ENCODE results near the gene CUBN. TPM values are rescaled to one million over a fixed set of nuclear protein-coding genes. Genes with fewer than 3 reads are reported as not detected.

CUBN gene
- total RNA-seq, 6 experiments from 2014 or later: 0.43 to 1.7 (median 1.2) TPM

GRCh38 chr10:17077890-17078289 lies 51.7 kb downstream of the CUBN start:
- Mint-ChIP-seq H3K27me3 (ENCODE audit: insufficient read depth) (no peaks in the 10 kb centered on the region), H3K4me3 (peak overlapping the region; percentile 6; the same call in 1 of the 2 replicates), H3K27ac (peak overlapping the region; percentile 60), H3K4me1 (ENCODE audit: low read depth) (peaks cover 62% of the 10 kb centered on the region), H3K9me3 (no peaks in the 10 kb centered on the region), H3K36me3 (ENCODE audit: low read depth) (no peaks in the 10 kb centered on the region)
- TF ChIP-seq, protein P1, sequence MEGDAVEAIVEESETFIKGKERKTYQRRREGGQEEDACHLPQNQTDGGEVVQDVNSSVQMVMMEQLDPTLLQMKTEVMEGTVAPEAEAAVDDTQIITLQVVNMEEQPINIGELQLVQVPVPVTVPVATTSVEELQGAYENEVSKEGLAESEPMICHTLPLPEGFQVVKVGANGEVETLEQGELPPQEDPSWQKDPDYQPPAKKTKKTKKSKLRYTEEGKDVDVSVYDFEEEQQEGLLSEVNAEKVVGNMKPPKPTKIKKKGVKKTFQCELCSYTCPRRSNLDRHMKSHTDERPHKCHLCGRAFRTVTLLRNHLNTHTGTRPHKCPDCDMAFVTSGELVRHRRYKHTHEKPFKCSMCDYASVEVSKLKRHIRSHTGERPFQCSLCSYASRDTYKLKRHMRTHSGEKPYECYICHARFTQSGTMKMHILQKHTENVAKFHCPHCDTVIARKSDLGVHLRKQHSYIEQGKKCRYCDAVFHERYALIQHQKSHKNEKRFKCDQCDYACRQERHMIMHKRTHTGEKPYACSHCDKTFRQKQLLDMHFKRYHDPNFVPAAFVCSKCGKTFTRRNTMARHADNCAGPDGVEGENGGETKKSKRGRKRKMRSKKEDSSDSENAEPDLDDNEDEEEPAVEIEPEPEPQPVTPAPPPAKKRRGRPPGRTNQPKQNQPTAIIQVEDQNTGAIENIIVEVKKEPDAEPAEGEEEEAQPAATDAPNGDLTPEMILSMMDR (IDR thresholded peaks at IDR 0.05): no peak
- no peak for DNase-seq

DNA sequence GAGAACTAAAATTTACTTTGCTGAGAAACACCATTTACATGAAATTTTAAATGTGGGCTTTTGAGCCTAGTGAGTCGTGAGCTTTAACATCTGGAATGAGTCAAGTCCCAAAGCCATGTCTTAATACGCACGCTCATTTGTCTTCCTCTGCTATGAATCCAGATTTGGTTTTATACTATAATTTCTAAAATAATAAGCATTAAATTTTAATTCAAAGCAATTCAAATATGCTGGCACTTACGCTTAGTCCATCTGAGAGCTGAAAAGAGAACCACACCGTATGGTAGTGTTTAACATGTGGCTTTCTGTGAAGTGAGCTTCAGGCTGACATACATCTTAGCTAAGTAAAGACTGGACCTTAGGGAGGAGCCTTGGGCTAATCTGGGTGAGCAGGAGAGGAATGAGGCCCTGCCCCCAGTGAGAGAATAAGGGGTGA lies 52.2 kb downstream of the CUBN start:
- DNase-seq: no peak
- TF ChIP-seq, protein P1 (IDR thresholded peaks at IDR 0.05): no peak
- peaks cover 67% of the 10 kb centered on the region for H3K4me1 Mint-ChIP-seq (ENCODE audit: low read depth)

DNA sequence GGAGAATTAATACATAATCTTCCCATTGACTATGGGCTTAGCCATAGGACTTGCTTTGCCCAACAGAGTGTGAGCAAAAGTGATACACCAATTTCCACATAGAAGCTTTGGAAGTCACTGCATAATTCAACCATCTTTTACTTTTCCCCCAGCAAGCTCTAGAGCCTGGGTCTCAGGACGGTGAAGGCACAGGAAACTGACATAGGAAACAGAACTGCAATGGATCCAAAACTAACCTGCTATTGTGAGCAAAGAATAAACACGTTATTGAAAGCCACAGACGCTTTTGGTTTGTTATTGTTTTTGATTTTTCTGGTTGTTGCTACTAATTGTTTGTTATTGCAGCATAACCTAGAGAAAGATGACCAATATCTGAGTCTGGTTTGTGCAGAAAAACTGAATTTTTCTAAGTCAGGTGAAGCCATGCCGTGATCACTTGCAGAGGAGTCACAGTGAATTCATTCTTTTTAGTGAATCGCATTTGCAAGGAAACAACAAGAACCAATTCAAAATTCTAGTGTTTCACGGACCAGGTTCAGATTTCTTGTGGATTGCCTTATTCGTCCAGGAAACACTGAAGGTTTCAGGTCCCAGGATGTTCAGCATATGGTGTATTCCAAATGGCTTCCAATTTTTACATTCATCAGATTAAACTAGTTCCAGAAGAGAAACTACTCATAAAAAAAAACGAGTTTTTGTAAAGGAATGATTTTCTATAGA lies 52.8 kb downstream of the CUBN start:
- no peaks in the 10 kb centered on the region for H3K9me3 Mint-ChIP-seq
- peaks cover 73% of the 10 kb centered on the region for H3K4me1 Mint-ChIP-seq (ENCODE audit: low read depth)
- no peak for DNase-seq
- H3K27me3 Mint-ChIP-seq (ENCODE audit: insufficient read depth): no peaks in the 10 kb centered on the region
- H3K36me3 Mint-ChIP-seq (ENCODE audit: low read depth): no peaks in the 10 kb centered on the region
- peak overlapping the region; percentile 95 for H3K27ac Mint-ChIP-seq
- peak overlapping the region; percentile 76 for H3K4me3 Mint-ChIP-seq
- TF ChIP-seq, protein P1 (IDR thresholded peaks at IDR 0.05): no peak

More for the DNA sequence above, 52.2 kb downstream of the CUBN start:
- no peaks in the 10 kb centered on the region for H3K9me3 Mint-ChIP-seq
- no peak overlapping the region for H3K4me3 Mint-ChIP-seq
- H3K27ac Mint-ChIP-seq: peak overlapping the region; percentile 95
- H3K27me3 Mint-ChIP-seq (ENCODE audit: insufficient read depth): no peaks in the 10 kb centered on the region
- H3K36me3 Mint-ChIP-seq (ENCODE audit: low read depth): no peaks in the 10 kb centered on the region

DNA sequence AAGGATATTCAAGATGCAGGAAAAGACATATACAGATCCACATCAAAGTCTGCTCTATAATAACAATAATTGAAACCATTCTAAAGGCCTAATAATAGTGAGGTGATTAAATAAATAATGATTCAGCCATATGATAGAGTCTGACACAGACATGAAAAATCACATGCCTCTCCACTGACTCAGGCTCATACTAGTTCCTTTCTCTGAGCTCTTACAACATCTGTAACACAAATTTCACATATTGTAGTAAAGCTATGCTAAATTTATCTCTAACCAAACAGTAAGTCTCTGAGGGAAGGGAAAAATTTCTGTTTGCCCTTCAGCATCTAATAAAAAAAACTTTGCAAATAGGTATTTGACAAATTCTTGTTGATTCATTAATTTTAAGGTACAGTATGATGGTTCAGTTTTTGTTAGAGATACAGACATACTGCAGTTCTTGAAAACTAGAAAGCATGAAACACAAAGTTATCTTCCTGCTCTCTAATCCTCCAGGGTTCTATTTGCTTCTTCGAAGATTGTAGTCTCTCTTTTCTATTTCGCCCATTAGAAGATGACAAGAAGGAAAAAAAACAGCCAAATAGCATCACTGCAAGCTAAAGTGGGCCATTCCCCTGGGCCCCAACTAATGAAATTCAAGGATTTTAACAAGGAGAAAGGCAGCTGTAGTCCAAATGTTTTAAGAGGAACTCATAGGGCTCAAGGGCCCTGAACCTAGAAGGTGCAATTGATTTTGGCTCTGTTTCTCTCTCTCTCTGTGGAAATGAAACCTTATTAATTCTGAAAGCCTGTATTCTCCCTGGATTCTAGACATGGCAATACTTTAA lies 53.9 kb downstream of the CUBN start:
- peak overlapping the region; percentile 95 for H3K27ac Mint-ChIP-seq
- TF ChIP-seq, protein P1 (IDR thresholded peaks at IDR 0.05): no peak
- peaks cover 74% of the 10 kb centered on the region for H3K4me1 Mint-ChIP-seq (ENCODE audit: low read depth)
- H3K9me3 Mint-ChIP-seq: no peaks in the 10 kb centered on the region
- no peaks in the 10 kb centered on the region for H3K36me3 Mint-ChIP-seq (ENCODE audit: low read depth)
- H3K27me3 Mint-ChIP-seq (ENCODE audit: insufficient read depth): no peaks in the 10 kb centered on the region
- DNase-seq: peak; percentile 93
- H3K4me3 Mint-ChIP-seq: peak overlapping the region; percentile 76

- H3K27me3 Mint-ChIP-seq (ENCODE audit: insufficient read depth): no peaks in the 10 kb centered on the region
- no peaks in the 10 kb centered on the region for H3K9me3 Mint-ChIP-seq
- no peaks in the 10 kb centered on the region for H3K36me3 Mint-ChIP-seq (ENCODE audit: low read depth)
- DNase-seq: peak; percentile 56
- H3K27ac Mint-ChIP-seq: peak overlapping the region; percentile 95
- H3K4me3 Mint-ChIP-seq: peak overlapping the region; percentile 63
- H3K4me1 Mint-ChIP-seq (ENCODE audit: low read depth): peaks cover 66% of the 10 kb centered on the region
- TF ChIP-seq, protein P1 (IDR thresholded peaks at IDR 0.05): no peak
Measured at GRCh38 chr10:17074541-17074847, 55.1 kb downstream of the CUBN start.

All from HFFc6 (cell line).